Vagina (tissue), 2 donors: ENCODE measurements around the gene RASA3. TPM values are rescaled to one million over a fixed set of nuclear protein-coding genes. Genes with fewer than 3 reads are reported as not detected.

Experiments
- DNase-seq, 2 donors: peaks; one replicate each; pipeline ENCODE4 v3.0.0-alpha.2; 2017; ENCODE audit errors: extremely low spot score in 2 of 2
- H3K27ac ChIP-seq: fragments of 200-600 bp; sonication (generic); one replicate; pipeline ENCODE4 v1.5.1; 2019
- H3K27me3 ChIP-seq: fragments of 200-600 bp; sonication (generic); one replicate; pipeline ENCODE4 v1.5.1; 2019
- H3K36me3 ChIP-seq, 2 donors: fragments of 200-600 bp; sonication (generic); one replicate each; pipeline ENCODE4 v1.5.1; 2017 to 2019
- H3K4me1 ChIP-seq: fragments of 200-600 bp; sonication (generic); one replicate; pipeline ENCODE4 v1.5.1; 2019
- H3K4me3 ChIP-seq, 2 donors: fragments of 200-600 bp; sonication (generic); 1 replicate in 1 of 2; 2 replicates in 1 of 2; pipeline ENCODE4 v1.5.1; 2016 to 2019
- H3K9me3 ChIP-seq: fragments of 200-600 bp; sonication (generic); one replicate; pipeline ENCODE4 v1.5.1; 2019
- POLR2A ChIP-seq, 2 donors: fragments of 450-650 bp; IDR thresholded peaks; one replicate each; pipeline ENCODE4 v1.6.1; 2017; ENCODE audit warnings: antibody characterized with exemption in 2 of 2, mild to moderate bottlenecking in 2 of 2, moderate library complexity in 2 of 2
- POLR2AphosphoS5 ChIP-seq, 2 donors: sonication (generic); formaldehyde crosslinking; IDR thresholded peaks; one replicate each; pipeline ENCODE4 v1.9.0; 2017; ENCODE audit warnings: antibody characterized with exemption in 2 of 2, mild to moderate bottlenecking in 2 of 2, low read depth in 1 of 2; ENCODE audit not compliant: insufficient read depth in 1 of 2
- intact Hi-C: fragments of 100-400 bp; cut with DNase I; formaldehyde crosslinking; loops from one replicate; pipeline ENCODE4 v1.15.1; 2023
- total RNA-seq: library from RNA; depleted of rRNA; stranded (reverse); fragments of >200 nt; gene quantifications from one replicate; pipeline ENCODE4 v1.2.3, GENCODE V29; 2016
- TF ChIP-seq, protein P1 (sequence below), 3 experiments: fragments of 450-650 bp in 2 of 3; fragments of 200-600 bp in 1 of 3; sonication (generic) in 1 of 3; IDR thresholded peaks; one replicate each; pipeline ENCODE4 v1.5.1; 2017 to 2019; ENCODE audit warnings: antibody characterized with exemption in 3 of 3, mild to moderate bottlenecking in 2 of 3, moderate library complexity in 2 of 3

RASA3 gene
- total RNA-seq, 1 donor from 2014 or later = 19.6 TPM

DNA sequence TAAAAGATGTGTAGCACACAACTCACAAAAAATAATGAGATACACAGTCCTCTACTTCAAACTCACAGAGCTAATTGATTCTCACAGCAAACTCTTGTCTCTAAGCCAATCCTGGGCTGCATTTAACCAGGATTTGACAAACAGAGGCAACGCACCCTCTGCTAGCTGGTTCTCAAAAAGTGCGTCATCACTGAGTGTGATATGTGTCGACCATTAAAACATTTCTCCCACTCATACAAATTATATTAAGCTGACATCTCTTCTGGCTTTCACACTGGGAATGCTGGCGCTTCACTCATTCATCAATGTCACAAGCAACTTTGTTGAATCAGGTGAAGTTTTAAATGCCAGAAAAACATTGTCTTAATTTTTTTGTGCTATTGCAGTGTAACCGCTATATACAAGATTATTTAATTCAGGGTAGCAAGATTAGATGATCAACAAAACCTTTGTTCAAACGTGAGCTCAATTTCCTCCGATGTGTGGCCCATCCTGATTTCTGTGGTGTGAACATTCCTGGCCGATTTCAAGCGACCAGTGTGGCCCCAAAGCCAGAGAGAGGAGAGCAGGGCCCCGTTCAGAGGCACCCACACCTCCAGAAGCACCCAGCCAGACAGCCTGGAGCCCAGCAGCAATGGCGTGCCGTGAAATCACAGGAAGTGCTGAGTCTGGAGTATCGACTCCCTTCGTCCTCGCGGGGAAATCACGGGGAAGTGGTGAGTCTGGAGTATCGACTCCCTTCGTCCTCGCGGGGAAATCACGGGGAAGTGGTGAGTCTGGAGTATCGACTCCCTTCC, 49.4 kb downstream of the RASA3 start:
- no peak overlapping the region for H3K4me3 ChIP-seq
- no peak for DNase-seq
- no peaks in the 10 kb centered on the region for H3K36me3 ChIP-seq
- peaks cover 22% of the 10 kb centered on the region for H3K4me1 ChIP-seq
- H3K27me3 ChIP-seq = no peaks in the 10 kb centered on the region
- TF ChIP-seq, protein P1, sequence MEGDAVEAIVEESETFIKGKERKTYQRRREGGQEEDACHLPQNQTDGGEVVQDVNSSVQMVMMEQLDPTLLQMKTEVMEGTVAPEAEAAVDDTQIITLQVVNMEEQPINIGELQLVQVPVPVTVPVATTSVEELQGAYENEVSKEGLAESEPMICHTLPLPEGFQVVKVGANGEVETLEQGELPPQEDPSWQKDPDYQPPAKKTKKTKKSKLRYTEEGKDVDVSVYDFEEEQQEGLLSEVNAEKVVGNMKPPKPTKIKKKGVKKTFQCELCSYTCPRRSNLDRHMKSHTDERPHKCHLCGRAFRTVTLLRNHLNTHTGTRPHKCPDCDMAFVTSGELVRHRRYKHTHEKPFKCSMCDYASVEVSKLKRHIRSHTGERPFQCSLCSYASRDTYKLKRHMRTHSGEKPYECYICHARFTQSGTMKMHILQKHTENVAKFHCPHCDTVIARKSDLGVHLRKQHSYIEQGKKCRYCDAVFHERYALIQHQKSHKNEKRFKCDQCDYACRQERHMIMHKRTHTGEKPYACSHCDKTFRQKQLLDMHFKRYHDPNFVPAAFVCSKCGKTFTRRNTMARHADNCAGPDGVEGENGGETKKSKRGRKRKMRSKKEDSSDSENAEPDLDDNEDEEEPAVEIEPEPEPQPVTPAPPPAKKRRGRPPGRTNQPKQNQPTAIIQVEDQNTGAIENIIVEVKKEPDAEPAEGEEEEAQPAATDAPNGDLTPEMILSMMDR (IDR thresholded peaks at IDR 0.05) = no peak
- TF ChIP-seq POLR2AphosphoS5 (IDR thresholded peaks at IDR 0.05; ENCODE audit: insufficient read depth in 1 of 2, low read depth in 1 of 2) (no peak), POLR2A (IDR thresholded peaks at IDR 0.05) (no peak)
- H3K9me3 ChIP-seq = no peaks in the 10 kb centered on the region
- H3K27ac ChIP-seq = no peak overlapping the region
- intact Hi-C loops = no loop called here

DNA sequence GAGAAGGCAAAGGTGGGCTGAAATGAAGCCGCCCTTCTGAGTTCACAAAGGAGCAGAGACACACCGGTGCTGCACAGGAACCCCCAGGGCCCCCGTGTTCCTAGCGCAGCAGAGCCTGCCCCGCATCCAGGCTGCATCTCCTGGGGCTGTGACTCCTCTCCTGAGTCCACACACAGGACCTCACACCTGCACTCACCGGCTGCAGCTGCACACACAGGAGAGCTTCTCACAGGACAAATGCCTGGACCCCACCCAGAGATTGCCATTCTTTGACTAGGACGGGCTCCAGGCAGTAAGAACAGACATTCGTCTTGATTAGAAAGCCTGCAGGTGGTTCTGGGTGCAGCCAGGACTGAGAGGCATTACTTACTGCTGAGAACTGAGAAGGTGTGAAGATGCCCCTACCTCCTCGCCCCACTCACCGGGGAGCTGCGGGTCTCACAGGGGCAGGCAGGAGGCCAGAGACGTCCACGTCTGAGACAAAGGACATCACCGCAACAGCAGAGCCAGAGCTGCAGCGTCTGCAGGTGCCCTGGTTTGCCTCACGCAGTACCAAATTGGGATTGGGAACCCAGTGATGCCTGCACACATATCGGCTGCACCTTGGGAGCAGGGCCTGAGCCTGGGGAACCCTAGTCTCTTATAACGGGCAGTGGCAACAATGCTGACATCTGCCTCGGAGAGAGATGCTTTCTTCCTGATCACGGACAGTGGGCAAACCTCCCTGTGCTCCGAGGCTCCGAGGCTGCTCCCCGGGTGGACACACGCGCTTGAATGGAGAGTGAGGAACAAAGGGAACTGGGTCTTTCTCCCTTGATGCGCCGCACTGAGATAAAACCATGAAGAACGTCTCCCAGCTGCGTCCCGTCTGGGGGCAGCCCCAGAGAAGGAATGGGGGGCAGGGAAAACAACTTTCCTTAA, 50.4 kb downstream of the RASA3 start:
- H3K4me3 ChIP-seq = no peak overlapping the region
- intact Hi-C loops = no loop called here
- H3K27me3 ChIP-seq = no peaks in the 10 kb centered on the region
- TF ChIP-seq POLR2AphosphoS5 (IDR thresholded peaks at IDR 0.05; ENCODE audit: insufficient read depth in 1 of 2, low read depth in 1 of 2) (no peak), POLR2A (IDR thresholded peaks at IDR 0.05) (no peak)
- TF ChIP-seq, protein P1 (IDR thresholded peaks at IDR 0.05) = no peak
- no peaks in the 10 kb centered on the region for H3K9me3 ChIP-seq
- DNase-seq = no peak
- no peak overlapping the region for H3K27ac ChIP-seq
- H3K36me3 ChIP-seq = no peaks in the 10 kb centered on the region
- H3K4me1 ChIP-seq = peaks cover 30% of the 10 kb centered on the region

DNA sequence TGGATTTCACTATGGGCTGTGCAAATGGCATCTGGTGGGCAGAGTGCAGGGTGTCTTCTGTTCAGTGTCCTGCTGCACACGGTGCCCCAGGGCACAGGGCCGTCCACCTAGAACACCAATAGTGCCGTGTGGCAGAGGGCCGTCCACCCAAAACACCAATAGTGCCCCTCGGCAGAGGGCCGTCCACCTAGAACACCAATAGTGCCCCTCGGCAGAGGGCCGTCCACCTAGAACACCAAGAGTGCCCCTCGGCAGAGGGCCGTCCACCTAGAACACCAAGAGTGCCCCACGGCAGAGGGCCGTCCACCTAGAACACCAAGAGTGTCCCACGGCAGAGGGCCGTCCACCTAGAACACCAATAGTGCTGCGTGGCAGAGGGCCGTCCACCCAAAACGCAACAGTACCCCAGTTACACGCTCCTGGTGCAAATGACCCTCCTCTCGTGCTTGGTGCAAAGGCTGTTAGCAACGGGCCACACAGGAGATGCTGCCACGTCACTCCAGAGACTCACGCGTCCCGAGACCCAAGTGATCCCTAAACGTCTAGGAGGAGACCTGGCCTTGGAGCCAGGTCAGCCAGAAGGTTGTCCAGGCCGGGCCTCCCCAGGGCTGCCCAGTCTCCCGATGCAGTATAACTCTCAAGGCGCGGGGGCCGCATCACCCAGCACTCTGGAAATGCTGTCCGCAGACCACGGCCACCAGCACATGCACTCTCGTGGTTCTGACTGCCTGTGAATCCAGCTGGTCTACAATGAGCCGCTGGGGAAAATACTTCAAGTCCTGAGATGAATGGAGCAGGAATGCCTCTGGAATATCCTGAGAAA, 51.5 kb downstream of the RASA3 start:
- H3K27ac ChIP-seq = peak overlapping the region; percentile 81
- peaks cover 34% of the 10 kb centered on the region for H3K4me1 ChIP-seq
- H3K9me3 ChIP-seq = no peaks in the 10 kb centered on the region
- no peak overlapping the region for H3K4me3 ChIP-seq
- H3K36me3 ChIP-seq = no peaks in the 10 kb centered on the region
- intact Hi-C loops = no loop called here
- no peaks in the 10 kb centered on the region for H3K27me3 ChIP-seq
- no peak for DNase-seq
- TF ChIP-seq, protein P1 (IDR thresholded peaks at IDR 0.05) = no peak
- TF ChIP-seq POLR2AphosphoS5 (IDR thresholded peaks at IDR 0.05; ENCODE audit: insufficient read depth in 1 of 2, low read depth in 1 of 2) (no peak), POLR2A (IDR thresholded peaks at IDR 0.05) (no peak)

DNA sequence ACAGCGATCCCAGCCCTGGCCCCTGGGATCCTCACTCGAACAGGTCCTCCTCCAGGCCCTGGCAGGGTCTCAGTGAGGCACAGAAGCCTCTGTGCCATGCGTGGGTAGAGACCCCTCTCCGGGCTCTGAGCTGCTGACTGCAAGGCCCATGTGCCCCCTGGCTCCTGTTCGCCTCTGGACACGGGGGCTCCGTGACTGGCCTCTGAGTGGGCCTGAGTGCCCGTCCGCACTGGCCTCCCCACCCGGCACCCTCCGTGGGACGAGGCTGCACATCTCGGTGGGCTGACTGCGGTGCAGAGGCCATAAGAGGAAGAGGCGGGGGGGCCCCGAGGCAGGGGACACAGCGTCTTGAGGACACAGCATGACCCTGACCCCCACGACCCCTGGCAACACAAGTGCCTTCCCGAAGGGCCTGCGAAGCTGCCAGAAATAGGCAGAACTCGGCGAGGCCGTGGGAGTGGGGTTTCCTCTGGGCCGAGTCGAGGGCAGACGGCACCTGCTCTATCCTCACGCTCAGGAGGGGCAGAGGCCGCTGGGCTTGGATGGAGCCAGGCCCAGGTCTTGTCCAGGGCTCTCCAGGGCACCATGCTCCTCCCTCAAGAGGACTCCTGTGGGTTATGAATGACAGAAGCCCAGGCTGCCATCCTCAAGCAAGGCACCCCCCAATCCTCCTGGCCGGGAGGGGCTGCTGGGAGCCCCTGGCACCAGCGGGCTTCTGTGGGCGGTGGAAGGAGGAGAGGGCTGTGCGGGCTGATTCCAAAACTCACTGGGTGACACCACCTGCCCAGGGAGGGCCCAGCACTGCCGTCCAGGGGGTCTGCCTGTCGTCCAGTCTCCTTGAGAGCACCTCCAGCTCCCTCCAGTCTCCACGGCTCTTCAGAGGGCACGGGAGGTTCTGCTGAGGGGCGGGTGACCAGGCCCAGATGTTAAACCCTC, 52.6 kb downstream of the RASA3 start:
- intact Hi-C loops = no loop called here

More for the DNA sequence above, 52.6 kb downstream of the RASA3 start:
- TF ChIP-seq, protein P1 (IDR thresholded peaks at IDR 0.05) = no peak
- TF ChIP-seq POLR2A (IDR thresholded peaks at IDR 0.05) = no peak
- no peaks in the 10 kb centered on the region for H3K36me3 ChIP-seq
- no peaks in the 10 kb centered on the region for H3K27me3 ChIP-seq
- peak overlapping the region; percentile 81 for H3K27ac ChIP-seq
- no peak for DNase-seq
- no peak overlapping the region for H3K4me3 ChIP-seq
- H3K4me1 ChIP-seq = peaks cover 34% of the 10 kb centered on the region
- no peaks in the 10 kb centered on the region for H3K9me3 ChIP-seq
